ENCODE data around the gene MEF2D. TPM values are rescaled to one million over a fixed set of nuclear protein-coding genes. Genes with fewer than 3 reads are reported as not detected.

Gene MEF2D
- total RNA-seq, 1 donor from 2014 or later: 7.8 TPM

DNA sequence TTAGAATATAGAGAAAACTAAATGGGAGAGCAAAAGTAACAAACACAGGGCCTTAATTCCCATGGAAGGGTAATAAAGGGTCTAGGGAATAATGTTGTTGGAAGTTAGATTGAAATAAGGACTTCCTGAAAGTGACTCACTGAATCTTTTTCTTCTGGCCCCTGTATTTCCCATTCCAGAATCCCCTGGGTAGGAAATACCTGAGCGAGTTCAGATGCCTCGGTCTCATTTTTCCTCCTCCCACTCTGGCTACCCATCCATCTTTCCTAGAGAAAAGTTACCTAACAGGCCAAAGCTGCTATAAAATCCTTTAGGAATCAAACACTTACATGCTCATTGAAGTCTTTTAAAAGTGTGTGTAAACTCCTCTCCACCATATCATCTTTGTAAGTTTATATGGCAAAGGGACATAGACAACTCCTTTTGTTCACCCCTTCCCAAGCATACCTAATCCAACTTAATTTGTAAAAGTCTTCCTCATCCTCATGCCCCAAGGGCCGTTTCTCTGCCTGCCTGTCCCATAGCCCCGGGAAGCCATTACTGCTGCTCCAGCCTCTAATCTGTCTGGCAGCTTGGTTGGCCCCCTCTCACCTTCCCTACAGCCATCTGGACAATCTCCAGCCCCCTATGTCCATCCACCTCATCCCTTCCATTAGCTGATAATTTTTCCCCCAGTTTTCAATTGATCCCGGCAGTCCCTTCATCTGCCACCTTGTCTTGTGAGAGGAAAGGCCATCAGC lies 3.3 kb upstream of the MEF2D start:
- no peaks in the 10 kb centered on the region for H3K27me3 ChIP-seq (ENCODE audit: control insufficient read depth in 3 of 3, insufficient read depth in 3 of 3, low read length in 3 of 3)
- H3K4me3 ChIP-seq (ENCODE audit: low read length in 3 of 3): peak overlapping the region; percentile 75 to 80 (median 79)
- peaks cover 50 to 65% (median 53%) of the 10 kb centered on the region in 3 donors for H3K4me1 ChIP-seq (ENCODE audit: control insufficient read depth in 3 of 3, insufficient read depth in 3 of 3, low read length in 3 of 3)
- peak overlapping the region; percentile 84 to 97 (median 87) for H3K9ac ChIP-seq (ENCODE audit: low read depth in 1 of 3, low read length in 3 of 3)
- H3K36me3 ChIP-seq (ENCODE audit: control insufficient read depth in 3 of 3, insufficient read depth in 3 of 3, low read length in 3 of 3): peaks cover 0 to 2% (median 0%) of the 10 kb centered on the region in 3 donors
- no peaks in the 10 kb centered on the region for H3K9me3 ChIP-seq (ENCODE audit: control insufficient read depth in 3 of 3, low read length in 3 of 3)
- peak overlapping the region; percentile 100 for H3K27ac ChIP-seq (ENCODE audit: low read depth, low read length)

DNA sequence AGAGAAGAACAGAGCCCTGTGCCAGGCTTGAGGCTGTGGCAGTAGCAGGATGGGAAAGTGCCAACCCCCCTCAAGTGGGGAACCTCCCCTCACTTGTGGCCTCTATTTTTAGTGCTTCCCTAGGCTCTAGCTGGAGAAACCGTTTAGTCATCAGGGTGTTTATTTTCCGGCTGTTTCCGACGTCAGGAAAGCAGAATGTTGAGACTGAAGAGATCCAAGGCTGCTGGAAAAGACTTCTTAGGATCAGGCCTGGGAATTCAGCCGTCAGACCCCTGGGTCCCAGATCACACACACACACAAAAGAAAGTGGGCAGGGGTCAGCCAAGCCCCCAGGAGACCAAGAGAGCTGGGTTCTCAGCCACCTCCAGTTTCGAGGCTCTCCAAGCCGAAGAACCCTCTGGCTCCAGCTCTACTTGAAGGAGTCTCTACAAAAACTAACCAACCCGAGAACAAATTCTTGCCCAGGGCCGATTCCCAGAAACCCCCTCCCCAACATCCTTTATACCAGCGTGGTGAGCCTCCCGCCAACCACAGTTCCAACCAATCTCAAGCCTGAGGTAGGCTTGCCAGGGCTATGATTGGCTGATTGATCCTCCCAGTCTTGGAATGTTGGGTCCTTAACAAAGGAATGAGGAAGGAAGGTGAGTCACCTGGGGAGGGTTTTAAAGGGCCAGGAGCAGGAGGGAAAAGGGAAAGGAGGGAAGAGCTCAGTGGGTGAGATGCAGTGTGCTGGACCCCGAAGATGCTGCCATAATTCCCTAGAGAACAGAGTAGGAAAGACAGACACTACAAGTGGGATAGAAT lies 2.5 kb upstream of the MEF2D start:
- Histone ChIP-seq H3K9me3 (ENCODE audit: control insufficient read depth in 3 of 3, low read length in 3 of 3) (no peaks in the 10 kb centered on the region), H3K4me3 (ENCODE audit: low read length in 3 of 3) (peak overlapping the region; percentile 75 to 80 (median 79)), H3K4me1 (ENCODE audit: control insufficient read depth in 3 of 3, insufficient read depth in 3 of 3, low read length in 3 of 3) (peaks cover 49 to 63% (median 51%) of the 10 kb centered on the region in 3 donors), H3K9ac (ENCODE audit: low read depth in 1 of 3, low read length in 3 of 3) (peak overlapping the region; percentile 81 to 97 (median 84)), H3K36me3 (ENCODE audit: control insufficient read depth in 3 of 3, insufficient read depth in 3 of 3, low read length in 3 of 3) (peaks cover 0 to 3% (median 0%) of the 10 kb centered on the region in 3 donors), H3K27me3 (ENCODE audit: control insufficient read depth in 3 of 3, insufficient read depth in 3 of 3, low read length in 3 of 3) (no peaks in the 10 kb centered on the region), H3K27ac (ENCODE audit: low read depth, low read length) (peak overlapping the region; percentile 100)

DNA sequence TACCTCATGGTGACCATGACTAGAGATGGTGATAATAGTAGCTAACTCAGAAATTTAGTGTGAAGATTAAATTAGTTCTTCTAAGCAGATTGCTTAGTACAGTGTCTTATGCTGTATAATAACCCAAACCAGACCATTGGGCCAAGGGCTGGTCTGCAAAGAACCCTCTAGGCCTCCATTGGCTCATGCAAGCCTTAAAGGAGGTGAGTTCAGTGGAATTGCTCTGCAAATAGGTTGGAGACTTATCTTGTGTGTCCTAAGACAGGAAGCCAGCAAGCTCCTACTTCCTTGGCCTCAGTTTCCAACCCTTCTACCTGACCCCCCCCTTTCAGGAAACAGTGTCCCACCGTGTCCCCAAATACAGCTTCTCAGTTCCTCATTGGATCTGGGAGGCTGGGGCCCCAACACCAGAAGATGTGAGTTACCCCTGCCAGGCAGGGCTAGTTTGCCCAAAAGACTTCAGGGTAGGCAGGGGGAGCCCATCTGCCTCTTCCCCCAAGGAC lies 1.9 kb upstream of the MEF2D start:
- H3K27me3 ChIP-seq (ENCODE audit: control insufficient read depth in 3 of 3, insufficient read depth in 3 of 3, low read length in 3 of 3): no peaks in the 10 kb centered on the region
- peaks cover 0 to 5% (median 0%) of the 10 kb centered on the region in 3 donors for H3K36me3 ChIP-seq (ENCODE audit: control insufficient read depth in 3 of 3, insufficient read depth in 3 of 3, low read length in 3 of 3)
- H3K9ac ChIP-seq (ENCODE audit: low read depth in 1 of 3, low read length in 3 of 3): peak overlapping the region; percentile 81 to 97 (median 84)
- H3K27ac ChIP-seq (ENCODE audit: low read depth, low read length): peak overlapping the region; percentile 100
- peak overlapping the region; percentile 4 to 75 (median 53) for H3K4me3 ChIP-seq (ENCODE audit: low read length in 3 of 3)
- H3K4me1 ChIP-seq (ENCODE audit: control insufficient read depth in 3 of 3, insufficient read depth in 3 of 3, low read length in 3 of 3): peaks cover 55 to 64% (median 56%) of the 10 kb centered on the region in 3 donors
- no peaks in the 10 kb centered on the region for H3K9me3 ChIP-seq (ENCODE audit: control insufficient read depth in 3 of 3, low read length in 3 of 3)

DNA sequence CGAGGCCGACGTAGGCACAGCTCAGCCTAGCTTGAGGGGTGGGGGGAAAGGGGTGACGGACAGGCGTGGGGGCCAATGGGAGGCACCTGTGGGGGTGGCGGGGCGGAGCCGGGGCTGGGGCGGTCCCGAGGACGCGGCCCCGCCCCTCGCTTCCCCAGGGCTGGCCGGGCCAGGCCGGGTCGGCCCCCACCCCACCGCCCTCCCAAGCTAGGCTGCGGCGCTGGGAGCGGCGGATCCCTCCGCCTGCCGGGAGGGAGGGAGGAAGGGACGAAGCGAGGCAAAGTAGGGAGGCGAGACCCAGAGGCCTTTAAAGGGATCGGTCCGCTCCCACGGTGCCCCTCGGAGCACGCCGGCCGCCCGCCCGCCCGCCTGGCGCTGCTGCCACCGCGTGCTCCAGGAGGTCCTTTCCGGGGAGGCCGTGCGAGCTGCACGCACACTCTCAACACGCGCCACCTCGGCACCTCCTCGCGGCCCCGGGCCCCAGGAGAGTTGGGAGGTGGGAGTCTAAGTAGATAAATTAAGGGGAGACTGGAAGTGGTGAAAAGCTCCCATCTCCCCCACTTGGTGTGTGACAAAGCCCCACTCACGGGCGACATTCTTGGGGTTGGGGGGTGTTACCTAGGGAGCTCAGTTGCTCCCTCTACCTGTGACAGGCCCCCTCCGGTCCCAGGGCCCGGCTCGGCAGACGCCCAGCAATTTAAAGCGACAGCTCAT lies 375 bp upstream of the MEF2D start:
- H3K9me3 ChIP-seq (ENCODE audit: control insufficient read depth in 3 of 3, low read length in 3 of 3): no peaks in the 10 kb centered on the region
- peaks cover 0 to 5% (median 0%) of the 10 kb centered on the region in 3 donors for H3K36me3 ChIP-seq (ENCODE audit: control insufficient read depth in 3 of 3, insufficient read depth in 3 of 3, low read length in 3 of 3)
- H3K27me3 ChIP-seq (ENCODE audit: control insufficient read depth in 3 of 3, insufficient read depth in 3 of 3, low read length in 3 of 3): no peaks in the 10 kb centered on the region
- H3K4me1 ChIP-seq (ENCODE audit: control insufficient read depth in 3 of 3, insufficient read depth in 3 of 3, low read length in 3 of 3): peaks cover 70 to 72% (median 71%) of the 10 kb centered on the region in 3 donors
- peak overlapping the region; percentile 100 for H3K27ac ChIP-seq (ENCODE audit: low read depth, low read length)
- peak overlapping the region; percentile 95 to 99 (median 98) for H3K9ac ChIP-seq (ENCODE audit: low read depth in 1 of 3, low read length in 3 of 3)
- peak overlapping the region; percentile 89 to 93 (median 93) for H3K4me3 ChIP-seq (ENCODE audit: low read length in 3 of 3)

DNA sequence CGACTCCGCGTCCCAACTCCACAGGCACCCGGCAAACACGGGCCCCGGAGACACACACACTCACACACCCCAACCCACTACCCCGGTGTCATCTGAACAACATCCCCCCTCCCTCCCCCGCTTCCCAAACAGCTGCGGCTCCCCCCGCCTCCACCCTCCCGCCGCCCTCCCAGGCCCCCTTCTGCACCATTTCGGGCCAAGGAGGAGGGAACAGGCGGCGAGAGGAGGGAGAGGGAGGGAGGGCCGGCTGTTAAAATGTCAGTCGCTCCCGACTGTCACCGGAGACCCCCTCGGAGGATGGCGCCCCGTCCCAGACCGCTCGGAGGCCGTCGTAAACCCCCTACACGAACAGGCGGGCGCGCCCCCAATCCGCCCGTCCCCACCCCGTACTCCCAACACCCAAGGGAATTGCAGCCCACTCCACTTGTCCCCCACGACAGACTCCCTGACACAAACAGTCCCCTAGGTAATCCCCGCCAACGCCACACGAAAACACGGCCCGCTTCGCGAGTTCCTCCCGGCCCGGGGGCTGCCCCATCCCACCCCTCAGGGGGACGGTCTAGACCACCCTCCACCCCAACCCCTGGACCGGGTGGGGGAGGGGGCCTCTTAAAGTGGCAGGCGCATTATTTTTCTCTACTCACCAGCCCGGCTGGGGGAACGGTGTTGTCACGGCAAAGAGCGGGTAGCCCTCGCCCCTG lies 583 bp downstream of the MEF2D start:
- peak overlapping the region; percentile 89 to 93 (median 93) for H3K4me3 ChIP-seq (ENCODE audit: low read length in 3 of 3)
- H3K9ac ChIP-seq (ENCODE audit: low read depth in 1 of 3, low read length in 3 of 3): peak overlapping the region; percentile 95 to 99 (median 98)
- H3K36me3 ChIP-seq (ENCODE audit: control insufficient read depth in 3 of 3, insufficient read depth in 3 of 3, low read length in 3 of 3): peaks cover 1 to 7% (median 2%) of the 10 kb centered on the region in 3 donors
- no peaks in the 10 kb centered on the region for H3K27me3 ChIP-seq (ENCODE audit: control insufficient read depth in 3 of 3, insufficient read depth in 3 of 3, low read length in 3 of 3)
- H3K9me3 ChIP-seq (ENCODE audit: control insufficient read depth in 3 of 3, low read length in 3 of 3): no peaks in the 10 kb centered on the region
- H3K4me1 ChIP-seq (ENCODE audit: control insufficient read depth in 3 of 3, insufficient read depth in 3 of 3, low read length in 3 of 3): peaks cover 72 to 77% (median 77%) of the 10 kb centered on the region in 3 donors
- H3K27ac ChIP-seq (ENCODE audit: low read depth, low read length): peak overlapping the region; percentile 100

DNA sequence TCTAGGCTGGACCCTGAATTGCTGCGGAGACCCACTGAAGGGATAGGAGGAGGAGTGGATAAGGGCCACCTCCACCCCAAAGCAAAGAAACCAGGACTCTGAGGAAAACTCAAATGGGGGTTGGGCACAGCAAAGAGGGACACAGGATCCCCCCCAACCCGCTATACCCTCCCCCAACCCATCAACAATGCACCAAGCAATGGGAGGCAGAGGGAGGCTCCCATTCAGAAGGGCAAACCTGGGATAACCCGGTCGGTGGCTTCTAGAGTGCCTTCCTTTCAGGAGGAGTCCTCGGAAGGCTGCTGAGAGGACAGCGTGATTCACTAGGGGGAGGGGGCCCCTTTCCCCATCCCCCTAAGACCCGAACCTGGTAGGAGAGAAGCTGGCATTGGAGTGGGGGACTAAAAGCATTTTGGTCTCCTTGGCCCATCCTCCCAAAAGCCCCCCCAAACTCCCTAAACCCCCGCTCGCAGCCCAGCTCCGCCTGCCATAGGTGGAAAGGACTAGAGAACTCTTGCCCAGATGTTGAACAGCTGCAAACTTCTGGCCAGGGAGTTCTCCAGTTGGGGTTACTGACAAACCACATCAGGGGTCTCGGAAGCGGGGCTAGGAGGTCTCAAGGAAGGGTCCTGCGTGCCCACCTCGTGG lies 1.3 kb downstream of the MEF2D start:
- Histone ChIP-seq H3K9ac (ENCODE audit: low read depth in 1 of 3, low read length in 3 of 3) (peak overlapping the region; percentile 92 to 96 (median 95)), H3K27ac (ENCODE audit: low read depth, low read length) (peak overlapping the region; percentile 100), H3K4me1 (ENCODE audit: control insufficient read depth in 3 of 3, insufficient read depth in 3 of 3, low read length in 3 of 3) (peaks cover 72 to 79% (median 78%) of the 10 kb centered on the region in 3 donors), H3K4me3 (ENCODE audit: low read length in 3 of 3) (peak overlapping the region; percentile 89 to 93 (median 93)), H3K27me3 (ENCODE audit: control insufficient read depth in 3 of 3, insufficient read depth in 3 of 3, low read length in 3 of 3) (no peaks in the 10 kb centered on the region), H3K9me3 (ENCODE audit: control insufficient read depth in 3 of 3, low read length in 3 of 3) (no peaks in the 10 kb centered on the region), H3K36me3 (ENCODE audit: control insufficient read depth in 3 of 3, insufficient read depth in 3 of 3, low read length in 3 of 3) (peaks cover 6 to 14% (median 6%) of the 10 kb centered on the region in 3 donors)

DNA sequence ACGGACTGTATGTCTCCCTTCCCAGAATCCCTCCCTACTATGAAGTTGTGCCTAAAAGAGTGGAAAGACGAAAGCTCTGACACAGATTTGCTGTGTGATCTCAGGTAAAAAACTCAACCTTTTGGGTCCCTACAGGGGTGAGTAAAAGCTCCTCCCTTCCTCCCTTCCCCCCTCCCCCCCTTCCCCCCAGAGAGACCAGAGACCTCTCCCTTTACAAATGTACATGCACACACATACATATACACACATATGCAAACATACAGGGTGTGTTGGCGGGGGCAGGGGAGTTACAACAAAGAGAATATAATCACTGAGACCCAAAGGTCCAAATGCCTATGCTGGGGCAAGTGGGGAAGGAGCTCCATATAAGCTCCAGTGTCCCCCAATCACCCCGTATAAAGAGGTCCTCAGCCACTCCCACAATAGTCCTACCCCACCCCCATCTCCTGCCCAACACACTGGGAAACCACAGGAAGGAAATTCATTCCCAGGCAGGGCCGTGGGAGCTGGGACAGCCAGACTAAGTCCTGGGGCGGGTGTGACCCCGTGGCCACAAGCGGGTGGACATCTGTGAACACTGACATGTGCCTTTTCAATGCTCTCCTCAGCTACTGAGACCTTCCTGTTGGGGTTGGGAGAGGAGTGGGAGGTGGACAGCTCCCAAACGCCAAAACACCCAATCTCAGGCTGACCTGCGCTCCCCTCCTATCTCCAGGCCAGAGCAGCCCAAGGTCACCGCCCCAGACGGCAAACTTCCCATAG lies 2.0 kb downstream of the MEF2D start:
- H3K4me3 ChIP-seq (ENCODE audit: low read length in 3 of 3): peak overlapping the region; percentile 89 to 93 (median 93)
- H3K27me3 ChIP-seq (ENCODE audit: control insufficient read depth in 3 of 3, insufficient read depth in 3 of 3, low read length in 3 of 3): no peaks in the 10 kb centered on the region
- peaks cover 6 to 14% (median 6%) of the 10 kb centered on the region in 3 donors for H3K36me3 ChIP-seq (ENCODE audit: control insufficient read depth in 3 of 3, insufficient read depth in 3 of 3, low read length in 3 of 3)
- H3K9ac ChIP-seq (ENCODE audit: low read depth in 1 of 3, low read length in 3 of 3): peak overlapping the region; percentile 92 to 96 (median 95)
- no peaks in the 10 kb centered on the region for H3K9me3 ChIP-seq (ENCODE audit: control insufficient read depth in 3 of 3, low read length in 3 of 3)
- peaks cover 72 to 79% (median 78%) of the 10 kb centered on the region in 3 donors for H3K4me1 ChIP-seq (ENCODE audit: control insufficient read depth in 3 of 3, insufficient read depth in 3 of 3, low read length in 3 of 3)
- peak overlapping the region; percentile 100 for H3K27ac ChIP-seq (ENCODE audit: low read depth, low read length)

DNA sequence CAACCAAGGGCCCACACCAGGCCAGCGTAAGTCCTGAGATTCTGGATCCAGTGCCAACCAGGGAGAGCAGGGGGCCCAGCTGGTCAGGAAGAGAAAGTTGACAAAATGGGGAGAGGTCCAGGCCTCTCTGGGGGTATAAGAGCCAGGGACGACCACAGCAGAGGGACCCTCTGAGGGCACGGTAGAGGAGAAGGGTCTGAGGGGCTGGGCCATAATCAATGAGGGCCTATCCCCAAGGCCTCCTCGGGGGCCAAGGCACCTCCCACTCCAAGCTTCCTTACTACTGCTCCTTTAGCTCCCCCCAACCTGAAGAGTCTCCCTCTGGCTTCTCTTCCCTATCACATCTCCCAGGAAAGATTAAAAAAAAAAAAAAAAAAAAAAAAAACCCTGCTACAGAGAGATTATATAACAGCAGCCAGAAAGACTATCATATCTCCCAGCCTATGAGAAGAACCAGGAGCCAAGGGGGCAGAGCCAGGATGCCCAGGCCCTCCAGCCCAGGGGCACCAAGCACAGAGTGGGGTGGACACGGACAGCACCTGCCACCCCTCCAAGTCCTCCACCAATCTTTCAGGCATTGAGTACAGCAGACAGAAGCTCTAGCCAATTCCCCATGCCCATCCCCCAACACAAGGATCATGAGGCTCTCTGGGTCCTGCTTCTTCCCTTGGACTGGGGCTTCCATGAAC lies 2.7 kb downstream of the MEF2D start:
- Histone ChIP-seq H3K27me3 (ENCODE audit: control insufficient read depth in 3 of 3, insufficient read depth in 3 of 3, low read length in 3 of 3) (no peaks in the 10 kb centered on the region), H3K4me1 (ENCODE audit: control insufficient read depth in 3 of 3, insufficient read depth in 3 of 3, low read length in 3 of 3) (peaks cover 72 to 79% (median 78%) of the 10 kb centered on the region in 3 donors), H3K9me3 (ENCODE audit: control insufficient read depth in 3 of 3, low read length in 3 of 3) (no peaks in the 10 kb centered on the region), H3K9ac (ENCODE audit: low read depth in 1 of 3, low read length in 3 of 3) (peak overlapping the region; percentile 83 to 96 (median 95)), H3K4me3 (ENCODE audit: low read length in 3 of 3) (peak overlapping the region; percentile 89 to 93 (median 93)), H3K27ac (ENCODE audit: low read depth, low read length) (peak overlapping the region; percentile 100), H3K36me3 (ENCODE audit: control insufficient read depth in 3 of 3, insufficient read depth in 3 of 3, low read length in 3 of 3) (peaks cover 6 to 14% (median 8%) of the 10 kb centered on the region in 3 donors)
